GM21447 (cell line): ENCODE results near the gene OR2F2.

Experiments
- ATAC-seq: cut with Tn5 transposase; IDR thresholded peaks from one replicate; pipeline ENCODE4 v1.9.1; 2021; ENCODE audit not compliant: unreplicated experiment

OR2F2 gene

DNA sequence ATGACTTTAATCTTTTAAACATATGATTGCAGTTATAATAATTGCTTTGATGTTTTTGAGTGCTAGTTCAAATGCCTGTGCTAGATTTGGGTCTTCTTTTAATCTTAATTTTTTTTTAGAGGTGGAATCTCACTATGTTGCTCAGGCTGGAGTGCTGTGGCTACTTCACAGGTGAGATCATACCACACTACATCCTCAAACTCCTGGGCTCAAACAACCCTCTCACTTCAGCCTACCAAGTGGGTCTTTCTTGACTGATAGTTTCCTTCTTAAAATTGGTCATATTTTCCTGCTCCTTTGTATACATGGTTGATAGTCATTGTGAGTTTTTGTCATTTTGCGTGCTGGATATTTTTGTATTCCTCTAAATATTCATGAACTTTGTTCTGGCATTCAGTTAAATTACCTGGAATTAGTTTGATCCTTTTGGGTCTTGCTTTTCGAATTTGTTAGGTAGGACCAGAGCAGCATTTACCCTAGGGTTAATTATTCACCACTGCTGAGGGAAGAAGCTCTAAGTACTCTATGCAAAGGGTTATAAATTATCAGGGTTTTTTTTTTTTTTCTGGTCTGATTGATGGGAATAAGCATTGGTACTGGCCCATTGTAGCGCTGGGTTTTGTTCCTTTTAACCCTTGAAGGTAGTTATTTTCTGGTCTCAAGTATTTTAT lies 21.0 kb upstream of the OR2F2 start:
- no peak for ATAC-seq

- ATAC-seq, result no peak
Observed at GRCh38 chr7:143914938-143915652, 19.9 kb upstream of the OR2F2 start.

GRCh38 chr7:143924851-143925250 lies 10.2 kb upstream of the OR2F2 start:
- no peak for ATAC-seq

DNA sequence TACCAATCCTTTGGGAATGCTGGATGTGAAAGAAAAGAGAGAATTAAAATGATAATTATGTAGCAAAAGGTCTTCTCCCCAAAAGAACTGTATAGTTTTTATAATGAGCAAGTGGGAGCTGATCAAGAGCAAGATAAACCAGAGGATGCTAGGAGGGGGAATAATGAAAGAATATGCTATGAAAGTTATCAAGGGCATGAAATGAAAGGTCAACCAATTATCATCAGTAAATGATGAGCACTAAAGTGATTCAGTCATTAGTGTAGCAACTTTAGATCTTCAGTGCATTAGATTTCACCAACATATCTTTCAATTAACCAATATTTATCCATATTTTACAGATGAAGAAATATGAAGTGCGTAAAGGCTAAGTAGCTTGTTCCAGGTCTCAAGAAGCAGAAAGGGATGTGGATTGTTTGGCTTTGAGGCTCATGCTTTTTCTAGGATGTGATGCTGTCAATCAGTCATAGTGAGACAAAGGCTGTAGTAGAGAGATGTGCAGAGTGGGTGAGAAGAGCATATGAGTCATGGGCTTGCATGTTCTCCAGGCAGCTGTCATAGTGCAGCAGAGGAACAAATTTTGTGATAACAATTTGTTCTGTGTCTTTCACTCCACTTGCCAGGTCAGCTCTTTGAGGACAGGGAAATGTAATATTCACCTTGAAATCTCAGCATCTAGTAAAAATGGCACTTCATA lies 5.7 kb upstream of the OR2F2 start:
- ATAC-seq, result no peak

GRCh38 chr7:143931739-143932138 lies 3.3 kb upstream of the OR2F2 start:
- ATAC-seq, result no peak

DNA sequence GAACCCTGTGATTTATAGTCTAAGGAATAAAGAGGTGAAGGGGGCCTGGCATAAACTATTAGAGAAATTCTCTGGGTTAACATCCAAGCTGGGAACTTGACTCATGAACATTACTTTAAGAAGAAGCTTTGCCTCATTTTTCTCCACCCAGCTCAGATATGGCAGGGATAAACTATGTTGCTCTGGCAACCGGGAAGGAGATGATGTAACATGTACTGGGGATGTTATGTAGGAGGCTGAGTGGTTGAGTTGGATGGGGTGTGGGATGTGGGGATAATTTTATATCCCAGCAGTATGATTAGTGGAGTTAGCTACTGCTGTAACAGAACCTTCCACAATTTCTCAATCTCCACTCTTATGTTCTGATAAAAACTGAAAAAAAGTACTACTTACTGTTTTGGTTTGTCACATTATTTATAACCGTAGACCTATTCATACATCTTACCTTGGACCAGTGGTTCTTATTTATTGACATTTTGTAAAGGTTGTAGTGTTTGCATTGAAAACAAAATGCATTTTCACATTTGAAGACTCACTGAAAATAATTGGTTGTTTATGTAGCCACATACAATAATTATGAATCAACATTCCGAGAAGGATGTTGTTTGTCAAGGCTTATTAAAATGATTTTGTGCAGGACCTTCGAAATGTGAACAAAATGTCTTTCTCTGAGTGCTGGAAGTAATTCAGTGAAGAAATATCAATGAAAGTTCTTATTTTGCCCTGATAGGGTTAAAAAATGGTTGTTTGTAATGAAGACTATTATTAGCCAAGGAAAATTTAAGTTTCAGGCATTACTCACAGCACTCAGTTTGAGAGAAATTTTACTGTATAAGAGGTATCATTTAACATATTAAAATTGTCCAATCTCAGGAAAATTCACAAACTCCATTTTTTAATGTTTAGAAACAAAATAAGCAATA lies 1.3 kb downstream of the OR2F2 start:
- ATAC-seq, result no peak

DNA sequence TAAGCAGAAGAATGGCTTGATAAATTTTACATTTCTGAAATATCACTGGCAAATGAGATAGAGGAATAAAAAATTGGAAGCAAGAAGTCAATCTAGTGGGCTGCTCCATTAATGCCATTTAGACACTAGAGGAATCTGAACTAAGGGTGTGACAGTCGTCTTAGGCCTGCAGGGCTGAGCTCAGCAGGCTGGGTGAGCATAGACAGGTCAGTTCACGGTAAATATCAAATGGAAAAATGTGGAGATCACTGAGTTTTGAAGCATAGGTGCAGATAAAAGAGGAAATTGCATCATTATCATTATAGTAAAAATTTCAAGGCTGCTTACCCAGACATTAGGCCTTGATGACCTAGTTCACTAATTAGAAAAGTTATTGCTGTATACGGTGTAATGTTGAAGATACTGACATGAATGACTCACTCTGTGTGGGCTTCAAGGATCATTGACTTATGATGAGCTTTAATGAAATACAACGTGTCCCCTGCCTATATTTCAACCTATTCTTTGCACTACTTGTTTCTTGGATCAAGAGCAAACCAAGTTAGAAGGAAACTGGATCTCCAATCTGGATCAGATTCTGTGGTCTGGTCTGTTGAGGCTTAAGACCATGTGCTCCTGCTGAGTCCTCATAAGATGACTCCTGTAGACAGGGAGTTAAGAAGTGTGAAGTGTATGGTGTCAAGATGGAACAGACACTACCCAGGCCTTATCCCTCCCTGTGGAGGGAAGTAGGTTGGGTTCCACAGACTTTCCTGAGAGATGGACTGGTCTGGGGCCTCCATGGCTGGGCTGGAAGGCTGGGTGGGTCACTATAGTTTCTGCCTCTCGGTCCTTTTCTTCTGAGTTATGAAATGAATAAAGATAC lies 3.6 kb downstream of the OR2F2 start:
- no peak for ATAC-seq

DNA sequence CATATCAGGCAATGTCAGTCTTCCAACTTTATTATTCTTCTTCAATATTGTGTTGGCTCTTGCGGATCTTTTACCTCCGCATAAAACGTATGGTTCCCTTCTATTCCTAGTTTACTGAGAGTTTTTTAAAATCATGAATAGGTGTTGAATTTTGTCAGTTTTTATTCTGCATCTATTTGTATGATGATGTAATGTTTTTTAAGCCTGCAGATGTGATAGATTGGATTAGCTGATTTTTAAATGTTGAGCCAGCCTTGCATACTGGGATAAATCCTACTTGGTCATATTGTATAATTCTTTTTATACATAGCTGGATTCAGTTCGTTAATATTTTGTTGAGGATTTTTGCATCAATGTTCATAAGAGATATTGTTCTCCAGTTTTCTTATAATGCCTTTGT lies 10.4 kb downstream of the OR2F2 start:
- ATAC-seq, result no peak

DNA sequence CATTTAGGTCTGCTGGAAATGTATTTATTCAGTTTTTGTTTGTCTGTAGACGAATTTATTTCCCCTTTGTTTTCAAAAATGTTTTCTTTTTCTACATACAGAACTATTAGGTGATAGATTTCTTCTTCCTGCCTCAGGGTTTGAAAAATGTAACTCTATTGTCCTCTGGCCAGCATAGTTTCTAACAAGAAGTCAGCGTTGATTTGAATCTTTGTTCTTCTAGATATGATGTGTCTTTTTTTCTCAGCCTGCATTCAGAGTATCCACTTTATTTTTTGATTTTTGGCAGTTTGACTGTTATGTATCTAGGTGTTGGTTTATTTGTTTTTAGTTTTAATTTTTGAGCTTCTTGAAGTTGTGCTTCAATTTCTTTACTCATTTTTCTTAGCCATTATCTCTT lies 12.1 kb downstream of the OR2F2 start:
- ATAC-seq, result no peak

GRCh38 chr7:143948733-143949132 lies 13.7 kb downstream of the OR2F2 start:
- ATAC-seq, result no peak

DNA sequence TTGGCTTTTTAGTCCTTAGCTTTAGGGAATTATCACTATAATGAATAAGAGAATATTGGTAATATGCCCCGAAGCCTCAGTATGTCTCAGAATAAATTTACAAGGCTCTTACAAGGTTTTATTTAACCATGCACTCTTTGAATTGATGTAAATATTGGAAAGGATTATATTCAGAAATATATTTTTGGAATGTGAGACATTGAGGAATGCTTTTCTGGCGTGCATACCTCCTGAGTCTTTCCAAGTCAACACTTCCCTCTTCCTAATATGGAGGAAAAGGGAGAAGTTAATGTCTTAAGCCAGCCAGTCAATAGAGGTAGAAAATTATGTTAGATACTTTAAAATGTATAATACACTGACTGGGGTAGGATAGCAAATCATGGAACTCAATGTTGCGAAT lies 18.4 kb downstream of the OR2F2 start:
- ATAC-seq, result no peak

DNA sequence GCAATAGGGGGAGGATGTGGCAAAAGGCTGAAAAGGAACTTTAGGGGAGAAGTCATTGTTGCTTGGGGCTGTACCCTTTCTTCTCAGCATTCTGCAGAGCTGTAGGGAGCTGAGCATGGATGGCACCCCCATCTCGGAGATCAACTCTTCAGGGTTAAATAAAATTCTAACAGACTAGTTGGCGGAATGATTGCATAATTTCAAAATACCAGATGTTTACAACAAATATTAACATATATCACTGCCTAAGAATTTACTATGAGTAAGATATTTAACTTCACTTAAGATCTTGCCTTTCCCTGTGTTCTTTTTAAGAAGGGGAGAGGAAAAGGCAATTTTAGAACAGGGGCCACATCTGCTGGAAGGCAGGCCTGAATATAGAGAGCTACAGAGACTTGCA lies 19.1 kb downstream of the OR2F2 start:
- ATAC-seq, result no peak

GRCh38 chr7:143954544-143954943 lies 19.5 kb downstream of the OR2F2 start, which contains the start of gene OR2F1:
Gene OR2F1, plus strand, starts transcription at chr7:143954844. Its CDS starts 5,127 bp downstream, at chr7:143959971.
- ATAC-seq, result no peak

DNA sequence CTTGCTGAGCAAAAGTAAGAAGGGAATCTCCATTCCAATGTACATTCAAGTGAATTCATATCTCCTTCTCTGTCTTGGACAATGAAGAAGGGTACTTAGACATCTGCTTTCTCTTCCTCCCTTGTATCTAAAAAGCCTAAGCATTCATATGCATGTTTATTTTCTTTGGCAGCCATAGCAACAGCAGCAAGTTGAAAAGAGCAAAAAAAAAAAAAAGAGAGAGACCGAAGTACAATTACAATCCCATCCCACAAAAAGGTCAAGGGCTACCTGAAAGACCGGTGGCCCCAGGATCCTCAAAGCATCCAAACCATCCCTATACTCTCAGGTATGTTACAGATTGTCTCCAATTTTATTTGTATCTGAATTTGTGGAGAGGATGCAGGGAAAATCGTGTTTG lies 23.7 kb downstream of the OR2F2 start:
- ATAC-seq, result no peak

GRCh38 chr7:143960813-143961610 lies 26.0 kb downstream of the OR2F2 start:
- ATAC-seq, result no peak

DNA sequence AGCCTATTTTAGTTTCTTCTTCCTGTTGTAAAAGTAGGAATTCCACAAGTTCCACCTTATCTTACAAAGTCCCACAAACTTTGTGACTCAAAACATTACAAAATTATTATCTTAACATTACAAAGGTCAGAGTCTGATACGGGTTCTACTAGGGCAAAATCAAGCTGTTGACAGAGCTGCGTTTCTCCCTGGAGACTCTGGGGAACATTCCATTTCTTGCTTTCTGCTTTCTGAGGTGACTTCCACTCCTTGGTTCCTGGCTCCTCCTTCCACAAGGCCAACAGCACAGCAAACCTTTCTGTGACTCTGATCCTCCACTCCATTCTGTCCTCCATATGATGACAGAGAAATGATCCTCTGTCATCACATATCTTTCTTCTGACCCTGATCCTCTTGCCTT lies 30.2 kb downstream of the OR2F2 start:
- ATAC-seq, result no peak

DNA sequence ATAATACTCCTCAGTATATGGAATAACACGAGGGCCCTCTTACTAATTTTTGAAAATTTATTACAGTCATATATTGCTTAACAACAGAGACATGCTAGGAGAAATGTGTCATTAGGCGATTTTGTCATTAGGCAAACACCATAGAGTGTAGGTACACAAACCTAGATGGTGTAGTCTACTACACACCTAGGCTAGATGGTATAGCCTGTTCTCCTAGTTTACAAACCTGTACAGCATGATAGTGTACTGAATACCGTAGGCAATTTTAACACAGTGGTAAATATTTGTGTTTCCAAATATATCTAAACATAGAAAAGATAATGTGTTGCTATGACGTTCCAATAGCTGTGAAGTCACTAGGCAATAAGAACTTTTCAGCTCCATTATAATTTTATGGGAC lies 32.4 kb downstream of the OR2F2 start:
- ATAC-seq, result no peak

DNA sequence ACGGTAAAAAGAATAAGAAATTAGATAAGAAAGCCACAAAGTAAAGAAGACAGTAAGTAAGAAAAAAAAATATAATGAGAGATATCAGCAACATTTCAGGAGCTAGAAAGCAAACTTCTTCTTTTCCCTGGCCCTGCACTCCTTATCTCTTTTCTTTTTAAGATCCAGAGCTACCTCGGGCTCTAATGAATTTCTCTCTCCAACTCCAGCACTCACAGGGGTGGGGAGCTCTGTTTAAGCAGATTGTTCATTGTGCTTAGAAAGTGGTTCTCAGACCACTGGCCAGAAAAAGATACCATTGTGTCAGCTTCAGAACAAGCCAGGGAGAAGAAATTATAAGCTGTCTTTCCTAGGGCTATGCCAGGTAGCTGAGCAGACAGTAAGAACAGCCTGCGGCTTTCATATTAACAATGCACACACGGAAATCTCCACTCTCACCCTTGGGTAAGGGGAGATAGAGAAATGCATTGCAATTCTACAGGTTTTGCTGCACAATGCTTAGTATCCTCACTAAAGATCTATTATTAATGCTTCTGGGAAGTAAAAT lies 38.9 kb downstream of the OR2F2 start:
- ATAC-seq, result no peak

- ATAC-seq, result no peak
Observed at GRCh38 chr7:143974459-143974858, 39.4 kb downstream of the OR2F2 start.
